Stomach (tissue), 4 donors: Measurements from ENCODE around the gene BID.

Source experiments
- CTCF ChIP-seq, 7 experiments: fragments of 450-650 bp in 4 of 7; fragments of 200-600 bp in 3 of 7; sonication (generic) in 3 of 7; IDR thresholded peaks; one replicate each; pipeline ENCODE4 v1.5.1; 2016 to 2019; ENCODE audit warnings: antibody characterized with exemption in 7 of 7, control low read depth in 2 of 7, mild to moderate bottlenecking in 1 of 7
- EP300 ChIP-seq: sonication (generic); formaldehyde crosslinking; IDR thresholded peaks from one replicate; pipeline ENCODE4 v1.6.1; 2017; ENCODE audit warnings: antibody characterized with exemption
- POLR2A ChIP-seq, 4 donors: fragments of 450-650 bp; IDR thresholded peaks; one replicate each; pipeline ENCODE4 v1.6.1; 2016; ENCODE audit warnings: antibody characterized with exemption in 4 of 4, control low read depth in 2 of 4, mild to moderate bottlenecking in 1 of 4, moderate library complexity in 1 of 4
- POLR2AphosphoS5 ChIP-seq, 3 donors: sonication (generic); formaldehyde crosslinking; IDR thresholded peaks; one replicate each; pipeline ENCODE4 v1.6.1; 2016; ENCODE audit warnings: antibody characterized with exemption in 3 of 3

DNA sequence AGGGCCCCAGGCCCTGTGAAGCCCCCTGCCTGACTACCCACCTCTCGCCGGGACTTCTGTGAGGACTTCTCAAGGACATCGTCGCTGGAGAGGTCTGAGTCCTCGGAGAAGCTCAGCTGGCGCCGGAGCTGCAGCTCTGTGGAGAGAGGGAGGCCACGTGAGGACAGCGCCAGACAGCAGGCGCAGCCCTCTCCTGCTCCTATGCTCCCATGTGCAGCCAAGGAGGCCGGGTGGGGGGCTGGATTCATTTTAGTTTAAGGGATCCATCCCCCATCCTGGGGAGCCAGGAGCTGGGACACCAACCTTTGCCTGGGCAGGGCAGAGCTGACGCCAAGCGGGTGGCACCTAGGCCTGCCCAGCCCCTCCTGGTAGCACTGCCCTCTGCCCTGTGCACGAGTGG lies 42.4 kb upstream of the BID start:
- TF ChIP-seq POLR2A (IDR thresholded peaks at IDR 0.05), result no peak
- TF ChIP-seq POLR2AphosphoS5 (IDR thresholded peaks at IDR 0.05), result no peak
- no peak for TF ChIP-seq CTCF (IDR thresholded peaks at IDR 0.05)
- TF ChIP-seq EP300, result no peak
